ENCODE measurements around the gene HERC2. TPM values are rescaled to one million over a fixed set of nuclear protein-coding genes. Genes with fewer than 3 reads are reported as not detected.
"Not testable (repeated sequence)": the region's sequence is repeated elsewhere in the genome, so short reads cannot be mapped to it uniquely, and the experiment has no call there.

Gene HERC2
- total RNA-seq, 1 donor from 2014 or later: 86.2 TPM

DNA sequence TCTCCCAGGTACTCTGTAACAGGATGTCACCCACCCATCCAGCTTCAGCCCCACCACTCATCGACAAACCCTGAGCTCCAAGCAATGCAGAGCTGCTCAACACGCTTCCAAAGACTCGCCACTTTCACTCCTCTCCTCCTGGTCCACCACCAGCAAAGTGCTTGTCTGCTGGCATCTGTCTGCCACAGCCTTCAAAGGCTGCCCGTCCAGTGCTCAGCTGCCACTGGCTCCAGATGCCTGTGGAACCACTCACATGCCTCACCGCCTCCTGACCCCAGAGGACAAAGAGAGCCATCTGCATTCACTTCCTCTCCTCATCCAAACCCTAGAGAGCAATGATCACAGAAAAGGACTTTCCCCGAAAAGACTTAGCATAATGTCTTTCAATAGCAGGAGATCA is 113.4 kb downstream of the HERC2 start:
- H3K9me3 Mint-ChIP-seq (ENCODE audit: low read depth): no peaks in the 10 kb centered on the region
- H3K4me1 Mint-ChIP-seq (ENCODE audit: low read depth): no peaks in the 10 kb centered on the region
- H3K27ac Mint-ChIP-seq: no peak overlapping the region
- DNase-seq (ENCODE audit: low spot score, unreplicated experiment): no peak
- H3K36me3 Mint-ChIP-seq (ENCODE audit: insufficient read depth): peaks cover 18% of the 10 kb centered on the region
- TF ChIP-seq, protein P1, sequence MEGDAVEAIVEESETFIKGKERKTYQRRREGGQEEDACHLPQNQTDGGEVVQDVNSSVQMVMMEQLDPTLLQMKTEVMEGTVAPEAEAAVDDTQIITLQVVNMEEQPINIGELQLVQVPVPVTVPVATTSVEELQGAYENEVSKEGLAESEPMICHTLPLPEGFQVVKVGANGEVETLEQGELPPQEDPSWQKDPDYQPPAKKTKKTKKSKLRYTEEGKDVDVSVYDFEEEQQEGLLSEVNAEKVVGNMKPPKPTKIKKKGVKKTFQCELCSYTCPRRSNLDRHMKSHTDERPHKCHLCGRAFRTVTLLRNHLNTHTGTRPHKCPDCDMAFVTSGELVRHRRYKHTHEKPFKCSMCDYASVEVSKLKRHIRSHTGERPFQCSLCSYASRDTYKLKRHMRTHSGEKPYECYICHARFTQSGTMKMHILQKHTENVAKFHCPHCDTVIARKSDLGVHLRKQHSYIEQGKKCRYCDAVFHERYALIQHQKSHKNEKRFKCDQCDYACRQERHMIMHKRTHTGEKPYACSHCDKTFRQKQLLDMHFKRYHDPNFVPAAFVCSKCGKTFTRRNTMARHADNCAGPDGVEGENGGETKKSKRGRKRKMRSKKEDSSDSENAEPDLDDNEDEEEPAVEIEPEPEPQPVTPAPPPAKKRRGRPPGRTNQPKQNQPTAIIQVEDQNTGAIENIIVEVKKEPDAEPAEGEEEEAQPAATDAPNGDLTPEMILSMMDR (IDR thresholded peaks at IDR 0.05; ENCODE audit: unreplicated experiment): no peak
- no peak overlapping the region for H3K4me3 Mint-ChIP-seq (ENCODE audit: low read depth)
- H3K27me3 Mint-ChIP-seq: no peaks in the 10 kb centered on the region

DNA sequence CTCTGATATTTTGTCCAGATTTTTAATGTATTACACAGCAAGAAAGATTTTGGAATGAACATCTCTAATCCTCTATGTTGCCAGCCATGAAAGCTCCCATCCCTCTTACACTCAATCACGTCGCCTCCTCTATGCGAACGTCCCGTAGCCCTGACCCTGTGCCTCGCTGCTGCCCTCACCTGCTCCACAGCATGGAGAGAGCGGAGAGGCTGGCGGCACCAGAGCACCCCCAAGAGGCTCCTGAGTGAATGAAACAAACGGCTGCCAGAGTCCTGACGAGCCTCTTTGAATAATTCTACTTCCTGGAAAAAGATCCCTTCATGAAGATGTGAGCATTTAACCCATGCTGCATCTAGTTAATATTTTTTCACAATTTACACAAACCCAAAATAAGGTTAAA is 116.3 kb downstream of the HERC2 start:
- H3K36me3 Mint-ChIP-seq (ENCODE audit: insufficient read depth): peaks cover 21% of the 10 kb centered on the region
- not testable (repeated sequence) for H3K27me3 Mint-ChIP-seq; H3K9me3 Mint-ChIP-seq (ENCODE audit: low read depth); H3K27ac Mint-ChIP-seq; DNase-seq (ENCODE audit: low spot score, unreplicated experiment); H3K4me3 Mint-ChIP-seq (ENCODE audit: low read depth); H3K4me1 Mint-ChIP-seq (ENCODE audit: low read depth)

DNA sequence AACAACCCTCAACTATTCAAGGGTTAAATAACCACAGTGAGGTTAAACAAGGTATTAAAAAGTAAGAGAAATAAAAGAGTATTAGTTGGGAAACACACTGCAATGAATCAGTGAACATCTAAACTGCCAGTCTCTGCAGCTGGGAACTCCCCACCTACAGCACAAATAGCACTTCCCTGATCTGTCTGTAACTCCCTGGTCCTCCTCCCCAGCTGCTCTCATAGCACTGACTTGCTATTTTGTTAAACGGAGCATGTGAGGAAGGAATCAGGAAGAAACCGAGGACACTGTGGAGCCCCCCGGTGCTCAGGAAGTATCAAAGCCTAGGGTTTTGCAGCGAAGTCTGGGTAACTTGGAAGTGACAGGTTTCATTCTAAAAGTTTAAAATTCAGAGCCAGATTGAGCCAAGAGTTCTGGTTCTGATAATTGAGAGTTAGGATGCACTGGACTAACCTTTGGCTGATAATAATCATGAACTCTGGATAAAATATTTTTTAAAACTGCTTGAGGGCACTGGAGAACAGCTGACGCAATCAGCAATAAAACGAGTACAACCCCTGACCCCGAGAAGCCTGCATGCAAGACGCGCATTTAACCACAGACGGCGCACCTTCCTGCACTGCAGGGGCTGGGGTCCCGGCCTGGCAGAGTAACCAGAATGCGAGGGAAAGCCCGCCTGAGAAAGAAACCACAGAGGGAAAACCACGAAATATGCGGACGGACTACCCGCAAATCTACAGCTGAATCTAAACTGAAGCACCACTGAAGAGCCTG is 118.7 kb downstream of the HERC2 start:
- peaks cover 29% of the 10 kb centered on the region for H3K36me3 Mint-ChIP-seq (ENCODE audit: insufficient read depth)
- not testable (repeated sequence) for H3K9me3 Mint-ChIP-seq (ENCODE audit: low read depth); H3K27me3 Mint-ChIP-seq; DNase-seq (ENCODE audit: low spot score, unreplicated experiment); H3K4me1 Mint-ChIP-seq (ENCODE audit: low read depth); H3K4me3 Mint-ChIP-seq (ENCODE audit: low read depth); H3K27ac Mint-ChIP-seq

DNA sequence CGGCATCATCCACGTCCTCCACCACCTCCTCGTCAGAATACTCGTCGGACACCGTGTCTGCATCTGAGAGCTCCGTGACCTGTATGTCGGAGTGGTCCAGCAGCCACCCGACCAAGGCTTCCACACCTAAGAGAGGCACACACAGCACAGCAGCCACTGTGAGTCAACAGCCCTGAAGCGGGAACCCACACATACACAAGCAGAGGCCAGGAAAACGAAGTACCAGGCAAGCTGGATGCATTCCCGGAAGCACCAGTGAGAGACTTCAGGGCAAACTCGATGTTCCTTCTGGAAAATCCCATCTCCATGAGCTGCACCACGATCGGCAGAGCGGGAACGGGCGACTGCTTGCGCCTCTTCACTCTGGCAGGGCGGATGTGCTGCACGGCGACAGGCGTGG is 119.9 kb downstream of the HERC2 start:
- not testable (repeated sequence) for H3K4me3 Mint-ChIP-seq (ENCODE audit: low read depth); H3K27ac Mint-ChIP-seq; H3K9me3 Mint-ChIP-seq (ENCODE audit: low read depth); H3K4me1 Mint-ChIP-seq (ENCODE audit: low read depth); DNase-seq (ENCODE audit: low spot score, unreplicated experiment); H3K27me3 Mint-ChIP-seq
- H3K36me3 Mint-ChIP-seq (ENCODE audit: insufficient read depth): peaks cover 29% of the 10 kb centered on the region

DNA sequence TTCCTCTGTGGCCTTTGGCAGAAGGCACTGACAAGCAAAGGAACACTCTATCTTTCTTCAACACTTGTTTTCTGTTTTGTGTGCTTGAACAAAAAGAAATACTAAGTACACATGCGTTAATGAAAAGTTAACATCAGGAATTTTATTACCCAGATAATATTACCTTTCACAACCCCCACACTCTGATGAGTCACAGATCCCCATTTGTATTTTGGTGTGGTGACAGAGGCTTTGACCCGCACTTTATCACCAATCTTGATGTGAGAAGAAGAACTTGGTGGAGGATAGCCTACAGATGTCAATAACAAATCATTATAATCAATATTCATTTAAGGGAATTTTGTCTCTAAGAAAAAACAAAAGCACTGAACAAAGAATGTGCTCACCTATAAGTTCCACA is 123.8 kb downstream of the HERC2 start:
- H3K27ac Mint-ChIP-seq; H3K27me3 Mint-ChIP-seq; DNase-seq (ENCODE audit: low spot score, unreplicated experiment); H3K4me1 Mint-ChIP-seq (ENCODE audit: low read depth); H3K4me3 Mint-ChIP-seq (ENCODE audit: low read depth); H3K9me3 Mint-ChIP-seq (ENCODE audit: low read depth): not testable (repeated sequence)
- peaks cover 37% of the 10 kb centered on the region for H3K36me3 Mint-ChIP-seq (ENCODE audit: insufficient read depth)

DNA sequence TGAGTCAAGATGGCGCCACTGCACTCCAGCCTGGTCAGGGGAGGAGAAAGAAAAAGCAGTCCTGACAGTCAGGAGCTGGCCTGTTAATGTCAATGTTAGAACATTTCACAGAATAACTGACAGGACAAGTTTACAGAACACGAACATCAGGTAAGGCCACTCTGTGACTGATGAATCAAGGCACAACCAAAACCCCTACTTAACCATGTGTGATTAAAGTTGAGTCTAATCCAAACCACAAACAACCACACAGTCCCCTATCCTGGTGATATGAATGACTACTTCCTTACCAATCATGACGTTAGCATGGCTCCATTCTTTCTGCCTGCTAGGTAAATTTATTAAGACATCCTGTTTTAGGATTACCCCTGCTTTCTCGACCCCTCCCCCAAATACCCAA is 124.3 kb downstream of the HERC2 start:
- H3K9me3 Mint-ChIP-seq (ENCODE audit: low read depth); DNase-seq (ENCODE audit: low spot score, unreplicated experiment); H3K4me1 Mint-ChIP-seq (ENCODE audit: low read depth); H3K27me3 Mint-ChIP-seq; H3K4me3 Mint-ChIP-seq (ENCODE audit: low read depth); H3K27ac Mint-ChIP-seq: not testable (repeated sequence)
- peaks cover 37% of the 10 kb centered on the region for H3K36me3 Mint-ChIP-seq (ENCODE audit: insufficient read depth)

DNA sequence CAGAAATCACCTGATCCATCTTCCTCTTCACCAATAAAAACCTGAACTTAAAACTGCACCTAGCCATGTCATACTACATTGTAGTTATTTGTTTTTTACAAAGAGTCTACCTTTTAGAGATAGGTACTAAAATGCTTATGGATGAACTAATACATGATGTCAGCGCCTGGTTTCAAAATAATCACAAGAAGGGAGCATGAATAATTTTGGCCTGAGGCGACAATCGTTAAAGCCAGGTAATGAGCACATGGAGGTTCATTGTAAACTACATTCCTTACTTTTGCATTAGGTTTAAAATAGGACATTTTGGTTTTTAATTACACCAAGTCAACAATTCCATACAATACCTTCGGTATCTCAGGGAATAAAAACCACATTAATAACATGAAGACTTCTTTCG is 125.4 kb downstream of the HERC2 start:
- not testable (repeated sequence) for H3K27ac Mint-ChIP-seq; H3K27me3 Mint-ChIP-seq; DNase-seq (ENCODE audit: low spot score, unreplicated experiment); H3K9me3 Mint-ChIP-seq (ENCODE audit: low read depth); H3K4me1 Mint-ChIP-seq (ENCODE audit: low read depth); H3K4me3 Mint-ChIP-seq (ENCODE audit: low read depth)
- peaks cover 35% of the 10 kb centered on the region for H3K36me3 Mint-ChIP-seq (ENCODE audit: insufficient read depth)

DNA sequence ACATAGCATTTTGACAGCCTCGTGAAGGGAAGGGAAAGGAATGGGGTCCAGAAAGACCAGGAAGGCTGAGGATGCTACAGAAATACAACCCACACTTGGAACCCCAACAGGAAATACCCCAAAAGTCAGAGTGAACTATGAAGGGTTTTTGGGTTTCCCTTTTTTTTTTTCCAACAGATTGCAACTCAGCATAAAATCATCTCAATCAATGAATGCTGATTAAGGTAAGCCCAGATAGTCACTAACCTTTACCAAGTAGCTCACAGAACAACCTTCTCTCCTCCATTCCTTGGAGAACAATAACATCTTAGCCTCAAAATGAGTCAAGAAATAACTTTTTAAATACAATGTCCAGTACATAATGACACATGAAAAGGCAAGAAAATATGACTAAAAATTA is 129.2 kb downstream of the HERC2 start:
- H3K27me3 Mint-ChIP-seq: no peaks in the 10 kb centered on the region
- peaks cover 17% of the 10 kb centered on the region for H3K4me1 Mint-ChIP-seq (ENCODE audit: low read depth)
- no peak for DNase-seq (ENCODE audit: low spot score, unreplicated experiment)
- H3K36me3 Mint-ChIP-seq (ENCODE audit: insufficient read depth): peaks cover 22% of the 10 kb centered on the region
- TF ChIP-seq, protein P1 (IDR thresholded peaks at IDR 0.05; ENCODE audit: unreplicated experiment): no peak
- H3K9me3 Mint-ChIP-seq (ENCODE audit: low read depth): no peaks in the 10 kb centered on the region
- no peak overlapping the region for H3K27ac Mint-ChIP-seq
- no peak overlapping the region for H3K4me3 Mint-ChIP-seq (ENCODE audit: low read depth)
